WTC11 (cell line): ENCODE measurements around the gene PPARA. TPM values are rescaled to one million over a fixed set of nuclear protein-coding genes. Genes with fewer than 3 reads are reported as not detected.

Source experiments
- ATAC-seq: fragments of 200-7000 bp; cut with Tn5 transposase; 2 replicates; pipeline ENCODE4 v1.10.0; 2021; ENCODE audit warnings: mild to moderate bottlenecking, moderate library complexity
- CTCF ChIA-PET: fragments of 300-600 bp; sonication (Branson Sonifier 250); formaldehyde crosslinking; loops from one replicate; lab custom pipeline; 2021; ENCODE audit warnings: antibody characterized with exemption; lab: Charles Lee
- POLR2A ChIA-PET: fragments of 350-600 bp; sonication (Branson Sonifier 250); formaldehyde crosslinking; loops from one replicate; lab custom pipeline; 2021; ENCODE audit warnings: antibody characterized with exemption; lab: Charles Lee
- DNase-seq: peaks from one replicate; pipeline ENCODE4 v3.0.0; 2021; ENCODE audit warnings: low spot score
- H3K27ac Mint-ChIP-seq: 2 replicates; pipeline ENCODE4 v1.8.0; 2021; ENCODE audit warnings: mixed read lengths
- H3K27me3 Mint-ChIP-seq: 2 replicates; pipeline ENCODE4 v1.8.0; 2021; ENCODE audit warnings: low read depth, mild to moderate bottlenecking, moderate library complexity, mixed read lengths
- H3K36me3 Mint-ChIP-seq: 2 replicates; pipeline ENCODE4 v1.8.0; 2021; ENCODE audit warnings: mixed read lengths
- H3K4me1 Mint-ChIP-seq: 2 replicates; pipeline ENCODE4 v1.8.0; 2022; ENCODE audit warnings: mixed read lengths
- H3K4me3 Mint-ChIP-seq: 2 replicates; pipeline ENCODE4 v1.8.0; 2021; ENCODE audit warnings: mild to moderate bottlenecking, moderate library complexity, mixed read lengths
- H3K9me3 Mint-ChIP-seq: 2 replicates; pipeline ENCODE4 v1.8.0; 2021; ENCODE audit warnings: mixed read lengths
- ESRRA ChIP-seq: sonication (generic); formaldehyde crosslinking; IDR thresholded peaks from 2 replicates; pipeline ENCODE4 v1.8.1; 2022; ENCODE audit warnings: mild to moderate bottlenecking, missing genetic modification reagents, borderline replicate concordance
- HMGA2 ChIP-seq: fragments of 250-450 bp; sonication (Bioruptor Pico); IDR thresholded peaks from 2 replicates; pipeline ENCODE4 v1.4.0; 2021; ENCODE audit warnings: mild to moderate bottlenecking, moderate library complexity
- total RNA-seq: library from RNA; stranded (reverse); gene quantifications from 3 replicates; pipeline ENCODE4 v1.2.3, GENCODE V29; 2021
- TF ChIP-seq, protein P1 (sequence below): sonication (generic); formaldehyde crosslinking; IDR thresholded peaks from 2 replicates; pipeline ENCODE4 v1.8.1; 2022; ENCODE audit warnings: mild to moderate bottlenecking, missing genetic modification reagents, moderate library complexity, borderline replicate concordance
- TF ChIP-seq, protein P2 (sequence below): fragments of 250-450 bp; sonication (Bioruptor Pico); IDR thresholded peaks from 2 replicates; pipeline ENCODE4 v1.8.0; 2021; ENCODE audit warnings: mild to moderate bottlenecking
- TF ChIP-seq, protein P3 (sequence below): sonication (generic); formaldehyde crosslinking; IDR thresholded peaks from 2 replicates; pipeline ENCODE4 v1.8.1; 2023; ENCODE audit warnings: mild to moderate bottlenecking, missing genetic modification reagents, borderline replicate concordance
- TF ChIP-seq, protein P4 (sequence below): sonication (generic); formaldehyde crosslinking; IDR thresholded peaks from 2 replicates; pipeline ENCODE4 v1.8.0; 2023; ENCODE audit warnings: mild to moderate bottlenecking, missing genetic modification reagents
- TF ChIP-seq, protein P5 (sequence below): sonication (generic); formaldehyde crosslinking; IDR thresholded peaks from 2 replicates; pipeline ENCODE4 v1.8.1; 2023; ENCODE audit warnings: mild to moderate bottlenecking, missing genetic modification reagents
- TF ChIP-seq, protein P6 (sequence below): sonication (generic); formaldehyde crosslinking; IDR thresholded peaks from 2 replicates; pipeline ENCODE4 v1.8.1; 2022; ENCODE audit warnings: low read depth, missing genetic modification reagents, borderline replicate concordance

Gene PPARA
- total RNA-seq, 1 experiment from 2014 or later = 9.3 TPM

DNA sequence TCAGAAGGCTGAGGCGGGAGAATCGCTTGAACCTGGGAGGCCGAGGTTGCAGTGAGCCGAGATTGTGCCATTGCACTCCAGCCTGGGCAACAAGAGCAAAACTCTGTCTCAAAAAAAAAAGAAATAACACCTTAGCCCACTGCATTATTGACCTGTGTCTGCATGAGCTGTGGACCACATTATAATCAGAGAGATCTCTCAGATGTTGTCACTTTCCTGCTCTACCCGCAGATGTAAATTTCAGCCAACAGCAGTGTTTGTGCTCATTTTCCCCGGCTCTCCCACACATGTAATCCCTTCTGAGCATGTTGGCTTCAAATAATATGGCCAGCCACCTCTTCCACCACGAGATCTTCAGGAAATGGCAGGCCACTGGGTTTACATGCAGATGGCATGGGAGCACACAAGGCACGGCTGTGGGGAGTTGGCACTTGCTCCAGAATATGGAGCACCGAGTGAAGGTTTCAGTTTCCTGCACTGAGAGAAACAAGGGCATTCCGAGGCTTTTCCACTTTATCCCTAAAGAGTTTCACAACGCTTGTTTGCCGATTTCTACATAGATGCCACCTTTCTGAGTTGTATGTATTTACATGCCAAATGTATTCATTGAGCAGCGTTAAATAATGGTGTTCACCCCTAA lies 80.1 kb downstream of the PPARA start:
- no peaks in the 10 kb centered on the region for H3K27me3 Mint-ChIP-seq
- ATAC-seq = no peak
- H3K4me3 Mint-ChIP-seq = no peak overlapping the region
- POLR2A ChIA-PET = no interaction called here
- H3K9me3 Mint-ChIP-seq = peaks cover 6% of the 10 kb centered on the region
- no peaks in the 10 kb centered on the region for H3K4me1 Mint-ChIP-seq
- H3K27ac Mint-ChIP-seq = no peak overlapping the region; the same call in 1 of the 2 replicates
- CTCF ChIA-PET = no interaction called here
- DNase-seq = no peak
- peaks cover 3% of the 10 kb centered on the region; the same call in 1 of the 2 replicates for H3K36me3 Mint-ChIP-seq
- no peak for TF ChIP-seq HMGA2
- TF ChIP-seq, protein P1, sequence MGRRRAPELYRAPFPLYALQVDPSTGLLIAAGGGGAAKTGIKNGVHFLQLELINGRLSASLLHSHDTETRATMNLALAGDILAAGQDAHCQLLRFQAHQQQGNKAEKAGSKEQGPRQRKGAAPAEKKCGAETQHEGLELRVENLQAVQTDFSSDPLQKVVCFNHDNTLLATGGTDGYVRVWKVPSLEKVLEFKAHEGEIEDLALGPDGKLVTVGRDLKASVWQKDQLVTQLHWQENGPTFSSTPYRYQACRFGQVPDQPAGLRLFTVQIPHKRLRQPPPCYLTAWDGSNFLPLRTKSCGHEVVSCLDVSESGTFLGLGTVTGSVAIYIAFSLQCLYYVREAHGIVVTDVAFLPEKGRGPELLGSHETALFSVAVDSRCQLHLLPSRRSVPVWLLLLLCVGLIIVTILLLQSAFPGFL (CRISPR knock-in tag) = no peak
- TF ChIP-seq, protein P2, sequence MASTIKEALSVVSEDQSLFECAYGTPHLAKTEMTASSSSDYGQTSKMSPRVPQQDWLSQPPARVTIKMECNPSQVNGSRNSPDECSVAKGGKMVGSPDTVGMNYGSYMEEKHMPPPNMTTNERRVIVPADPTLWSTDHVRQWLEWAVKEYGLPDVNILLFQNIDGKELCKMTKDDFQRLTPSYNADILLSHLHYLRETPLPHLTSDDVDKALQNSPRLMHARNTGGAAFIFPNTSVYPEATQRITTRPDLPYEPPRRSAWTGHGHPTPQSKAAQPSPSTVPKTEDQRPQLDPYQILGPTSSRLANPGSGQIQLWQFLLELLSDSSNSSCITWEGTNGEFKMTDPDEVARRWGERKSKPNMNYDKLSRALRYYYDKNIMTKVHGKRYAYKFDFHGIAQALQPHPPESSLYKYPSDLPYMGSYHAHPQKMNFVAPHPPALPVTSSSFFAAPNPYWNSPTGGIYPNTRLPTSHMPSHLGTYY (CRISPR knock-in tag) = no peak
- TF ChIP-seq, protein P3, sequence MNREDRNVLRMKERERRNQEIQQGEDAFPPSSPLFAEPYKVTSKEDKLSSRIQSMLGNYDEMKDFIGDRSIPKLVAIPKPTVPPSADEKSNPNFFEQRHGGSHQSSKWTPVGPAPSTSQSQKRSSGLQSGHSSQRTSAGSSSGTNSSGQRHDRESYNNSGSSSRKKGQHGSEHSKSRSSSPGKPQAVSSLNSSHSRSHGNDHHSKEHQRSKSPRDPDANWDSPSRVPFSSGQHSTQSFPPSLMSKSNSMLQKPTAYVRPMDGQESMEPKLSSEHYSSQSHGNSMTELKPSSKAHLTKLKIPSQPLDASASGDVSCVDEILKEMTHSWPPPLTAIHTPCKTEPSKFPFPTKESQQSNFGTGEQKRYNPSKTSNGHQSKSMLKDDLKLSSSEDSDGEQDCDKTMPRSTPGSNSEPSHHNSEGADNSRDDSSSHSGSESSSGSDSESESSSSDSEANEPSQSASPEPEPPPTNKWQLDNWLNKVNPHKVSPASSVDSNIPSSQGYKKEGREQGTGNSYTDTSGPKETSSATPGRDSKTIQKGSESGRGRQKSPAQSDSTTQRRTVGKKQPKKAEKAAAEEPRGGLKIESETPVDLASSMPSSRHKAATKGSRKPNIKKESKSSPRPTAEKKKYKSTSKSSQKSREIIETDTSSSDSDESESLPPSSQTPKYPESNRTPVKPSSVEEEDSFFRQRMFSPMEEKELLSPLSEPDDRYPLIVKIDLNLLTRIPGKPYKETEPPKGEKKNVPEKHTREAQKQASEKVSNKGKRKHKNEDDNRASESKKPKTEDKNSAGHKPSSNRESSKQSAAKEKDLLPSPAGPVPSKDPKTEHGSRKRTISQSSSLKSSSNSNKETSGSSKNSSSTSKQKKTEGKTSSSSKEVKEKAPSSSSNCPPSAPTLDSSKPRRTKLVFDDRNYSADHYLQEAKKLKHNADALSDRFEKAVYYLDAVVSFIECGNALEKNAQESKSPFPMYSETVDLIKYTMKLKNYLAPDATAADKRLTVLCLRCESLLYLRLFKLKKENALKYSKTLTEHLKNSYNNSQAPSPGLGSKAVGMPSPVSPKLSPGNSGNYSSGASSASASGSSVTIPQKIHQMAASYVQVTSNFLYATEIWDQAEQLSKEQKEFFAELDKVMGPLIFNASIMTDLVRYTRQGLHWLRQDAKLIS (CRISPR knock-in tag) = no peak
- TF ChIP-seq, protein P4, sequence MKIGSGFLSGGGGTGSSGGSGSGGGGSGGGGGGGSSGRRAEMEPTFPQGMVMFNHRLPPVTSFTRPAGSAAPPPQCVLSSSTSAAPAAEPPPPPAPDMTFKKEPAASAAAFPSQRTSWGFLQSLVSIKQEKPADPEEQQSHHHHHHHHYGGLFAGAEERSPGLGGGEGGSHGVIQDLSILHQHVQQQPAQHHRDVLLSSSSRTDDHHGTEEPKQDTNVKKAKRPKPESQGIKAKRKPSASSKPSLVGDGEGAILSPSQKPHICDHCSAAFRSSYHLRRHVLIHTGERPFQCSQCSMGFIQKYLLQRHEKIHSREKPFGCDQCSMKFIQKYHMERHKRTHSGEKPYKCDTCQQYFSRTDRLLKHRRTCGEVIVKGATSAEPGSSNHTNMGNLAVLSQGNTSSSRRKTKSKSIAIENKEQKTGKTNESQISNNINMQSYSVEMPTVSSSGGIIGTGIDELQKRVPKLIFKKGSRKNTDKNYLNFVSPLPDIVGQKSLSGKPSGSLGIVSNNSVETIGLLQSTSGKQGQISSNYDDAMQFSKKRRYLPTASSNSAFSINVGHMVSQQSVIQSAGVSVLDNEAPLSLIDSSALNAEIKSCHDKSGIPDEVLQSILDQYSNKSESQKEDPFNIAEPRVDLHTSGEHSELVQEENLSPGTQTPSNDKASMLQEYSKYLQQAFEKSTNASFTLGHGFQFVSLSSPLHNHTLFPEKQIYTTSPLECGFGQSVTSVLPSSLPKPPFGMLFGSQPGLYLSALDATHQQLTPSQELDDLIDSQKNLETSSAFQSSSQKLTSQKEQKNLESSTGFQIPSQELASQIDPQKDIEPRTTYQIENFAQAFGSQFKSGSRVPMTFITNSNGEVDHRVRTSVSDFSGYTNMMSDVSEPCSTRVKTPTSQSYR (CRISPR knock-in tag) = no peak
- TF ChIP-seq, protein P5, sequence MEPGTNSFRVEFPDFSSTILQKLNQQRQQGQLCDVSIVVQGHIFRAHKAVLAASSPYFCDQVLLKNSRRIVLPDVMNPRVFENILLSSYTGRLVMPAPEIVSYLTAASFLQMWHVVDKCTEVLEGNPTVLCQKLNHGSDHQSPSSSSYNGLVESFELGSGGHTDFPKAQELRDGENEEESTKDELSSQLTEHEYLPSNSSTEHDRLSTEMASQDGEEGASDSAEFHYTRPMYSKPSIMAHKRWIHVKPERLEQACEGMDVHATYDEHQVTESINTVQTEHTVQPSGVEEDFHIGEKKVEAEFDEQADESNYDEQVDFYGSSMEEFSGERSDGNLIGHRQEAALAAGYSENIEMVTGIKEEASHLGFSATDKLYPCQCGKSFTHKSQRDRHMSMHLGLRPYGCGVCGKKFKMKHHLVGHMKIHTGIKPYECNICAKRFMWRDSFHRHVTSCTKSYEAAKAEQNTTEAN = no peak
- TF ChIP-seq, protein P6, sequence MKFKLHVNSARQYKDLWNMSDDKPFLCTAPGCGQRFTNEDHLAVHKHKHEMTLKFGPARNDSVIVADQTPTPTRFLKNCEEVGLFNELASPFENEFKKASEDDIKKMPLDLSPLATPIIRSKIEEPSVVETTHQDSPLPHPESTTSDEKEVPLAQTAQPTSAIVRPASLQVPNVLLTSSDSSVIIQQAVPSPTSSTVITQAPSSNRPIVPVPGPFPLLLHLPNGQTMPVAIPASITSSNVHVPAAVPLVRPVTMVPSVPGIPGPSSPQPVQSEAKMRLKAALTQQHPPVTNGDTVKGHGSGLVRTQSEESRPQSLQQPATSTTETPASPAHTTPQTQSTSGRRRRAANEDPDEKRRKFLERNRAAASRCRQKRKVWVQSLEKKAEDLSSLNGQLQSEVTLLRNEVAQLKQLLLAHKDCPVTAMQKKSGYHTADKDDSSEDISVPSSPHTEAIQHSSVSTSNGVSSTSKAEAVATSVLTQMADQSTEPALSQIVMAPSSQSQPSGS (CRISPR knock-in tag) = no peak

DNA sequence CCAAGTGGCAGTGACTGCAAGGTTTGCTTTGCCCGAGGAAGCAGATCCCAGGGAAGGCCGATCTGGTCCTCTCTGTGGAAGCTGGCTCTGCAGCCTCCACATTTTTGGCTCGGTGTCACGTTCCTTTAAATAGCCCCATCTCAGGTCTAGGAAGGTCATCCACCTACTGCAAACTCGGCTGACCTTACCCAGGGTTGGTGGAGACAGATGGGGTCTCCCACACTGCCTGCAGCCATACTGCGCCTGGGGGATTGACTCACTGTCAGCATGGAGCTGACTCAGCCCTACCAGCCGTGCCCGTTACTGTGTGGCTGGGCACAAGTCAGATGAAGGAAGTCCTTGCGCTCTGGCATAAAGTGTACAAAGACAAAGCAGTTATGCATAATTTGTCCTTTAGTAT lies 82.9 kb downstream of the PPARA start:
- Mint-ChIP-seq H3K4me3 (no peak overlapping the region), H3K4me1 (no peaks in the 10 kb centered on the region), H3K27me3 (no peaks in the 10 kb centered on the region), H3K36me3 (peaks cover 2% of the 10 kb centered on the region; the same call in 1 of the 2 replicates), H3K27ac (0 out of 2 replicates have a peak overlapping the region, but pooled peaks have one; percentile 18), H3K9me3 (no peaks in the 10 kb centered on the region)
- ATAC-seq (no peak), DNase-seq (no peak)
- ChIA-PET POLR2A (no interaction called here), CTCF (no interaction called here)
- TF ChIP-seq ESRRA = no peak
- TF ChIP-seq, protein P2 (CRISPR knock-in tag) = no peak
